Erythroblast (primary cell): Measurements from ENCODE around the gene HECW1.

Experiments
- GATA1 ChIP-seq: IDR thresholded peaks from 2 replicates; pipeline ENCODE4 v1.6.1; 2011; ENCODE audit warnings: low read depth, mild to moderate bottlenecking, control low read depth, low read length, moderate library complexity
- POLR2A ChIP-seq: IDR thresholded peaks from 2 replicates; pipeline ENCODE4 v1.6.1; 2011; ENCODE audit warnings: mild to moderate bottlenecking, low read length

GRCh38 chr7:43244784-43245183 lies 132.3 kb downstream of the HECW1 start:
- TF ChIP-seq POLR2A (no peak), GATA1 (no peak)
